ENCODE measurements around the gene SYNM.

The SYNM gene

DNA sequence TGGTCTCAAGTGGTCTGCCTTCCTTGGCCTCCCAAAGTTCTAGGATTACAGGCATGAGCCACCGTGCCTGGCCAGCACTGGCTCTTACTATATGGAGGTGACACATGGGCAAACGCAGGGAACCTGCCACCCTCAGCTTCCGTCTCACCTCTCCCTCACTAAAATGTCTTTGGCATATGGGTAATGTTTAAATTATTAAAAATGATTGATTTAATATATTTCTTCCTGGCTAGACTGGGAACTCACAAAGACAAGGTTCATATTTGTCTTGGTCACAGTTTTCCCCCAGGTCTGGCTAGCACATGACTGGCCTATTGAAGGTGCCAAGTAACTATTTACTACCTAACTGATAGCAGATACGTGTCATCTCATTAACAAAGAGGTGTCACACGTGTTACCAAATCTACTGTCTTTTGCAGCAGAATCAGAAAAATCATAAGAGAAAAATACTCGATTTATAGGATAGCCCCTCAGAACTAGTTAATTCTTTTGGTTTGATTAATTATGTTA, 48.2 kb downstream of the SYNM start:
- Histone ChIP-seq H3K4me1 (ENCODE audit: low read length) (peaks cover 6% of the 10 kb centered on the region; the same call in 1 of the 2 replicates), H3K79me2 (ENCODE audit: low read length) (no peaks in the 10 kb centered on the region), H3K4me2 (ENCODE audit: low read length) (no peak overlapping the region), H4K20me1 (ENCODE audit: insufficient read depth, low read length) (no peaks in the 10 kb centered on the region), H3K27me3 (ENCODE audit: low read depth, low read length) (no peaks in the 10 kb centered on the region), H3K9ac (ENCODE audit: low read length) (no peak overlapping the region), H3K4me3 (ENCODE audit: low read length) (no peak overlapping the region), H2AFZ (ENCODE audit: low read depth, low read length) (no peak overlapping the region), H3K9me3 (ENCODE audit: insufficient read depth, low read length) (no peaks in the 10 kb centered on the region), H3K36me3 (replicated peaks; ENCODE audit: low read depth, low read length) (no peaks in the 10 kb centered on the region), H3K27ac (ENCODE audit: low read length) (no peak overlapping the region)
- TF ChIP-seq, protein P1, sequence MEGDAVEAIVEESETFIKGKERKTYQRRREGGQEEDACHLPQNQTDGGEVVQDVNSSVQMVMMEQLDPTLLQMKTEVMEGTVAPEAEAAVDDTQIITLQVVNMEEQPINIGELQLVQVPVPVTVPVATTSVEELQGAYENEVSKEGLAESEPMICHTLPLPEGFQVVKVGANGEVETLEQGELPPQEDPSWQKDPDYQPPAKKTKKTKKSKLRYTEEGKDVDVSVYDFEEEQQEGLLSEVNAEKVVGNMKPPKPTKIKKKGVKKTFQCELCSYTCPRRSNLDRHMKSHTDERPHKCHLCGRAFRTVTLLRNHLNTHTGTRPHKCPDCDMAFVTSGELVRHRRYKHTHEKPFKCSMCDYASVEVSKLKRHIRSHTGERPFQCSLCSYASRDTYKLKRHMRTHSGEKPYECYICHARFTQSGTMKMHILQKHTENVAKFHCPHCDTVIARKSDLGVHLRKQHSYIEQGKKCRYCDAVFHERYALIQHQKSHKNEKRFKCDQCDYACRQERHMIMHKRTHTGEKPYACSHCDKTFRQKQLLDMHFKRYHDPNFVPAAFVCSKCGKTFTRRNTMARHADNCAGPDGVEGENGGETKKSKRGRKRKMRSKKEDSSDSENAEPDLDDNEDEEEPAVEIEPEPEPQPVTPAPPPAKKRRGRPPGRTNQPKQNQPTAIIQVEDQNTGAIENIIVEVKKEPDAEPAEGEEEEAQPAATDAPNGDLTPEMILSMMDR (IDR thresholded peaks at IDR 0.05; ENCODE audit: low read depth, low read length): no peak
- no peak for TF ChIP-seq EZH2phosphoT487 (IDR thresholded peaks at IDR 0.05; ENCODE audit: low read depth)

DNA sequence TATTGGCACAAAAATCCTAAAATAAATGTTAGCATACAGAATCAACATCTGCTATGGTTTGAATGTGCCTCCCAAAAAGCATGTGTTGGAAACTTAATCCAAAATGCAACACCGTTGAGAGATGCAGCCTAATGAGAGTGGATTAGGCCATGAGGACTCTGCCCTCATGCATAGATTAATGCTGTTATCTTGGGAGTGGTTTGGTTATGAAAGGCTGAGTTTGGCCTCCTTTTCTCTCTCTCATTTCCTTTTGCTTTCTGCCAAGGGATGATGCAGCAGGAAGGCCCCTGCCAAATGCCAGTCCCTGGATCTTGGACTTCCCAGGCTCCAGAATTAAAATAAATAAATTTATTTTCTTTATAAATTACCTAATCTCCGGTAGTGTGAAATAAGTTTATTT, 49.4 kb downstream of the SYNM start:
- TF ChIP-seq, protein P1 (IDR thresholded peaks at IDR 0.05; ENCODE audit: low read depth, low read length): no peak
- no peak for TF ChIP-seq EZH2phosphoT487 (IDR thresholded peaks at IDR 0.05; ENCODE audit: low read depth)
- H3K36me3 ChIP-seq (replicated peaks; ENCODE audit: low read depth, low read length): no peaks in the 10 kb centered on the region
- H3K9ac ChIP-seq (ENCODE audit: low read length): no peak overlapping the region
- no peaks in the 10 kb centered on the region for H3K79me2 ChIP-seq (ENCODE audit: low read length)
- H3K4me3 ChIP-seq (ENCODE audit: low read length): no peak overlapping the region
- H3K27ac ChIP-seq (ENCODE audit: low read length): no peak overlapping the region
- no peaks in the 10 kb centered on the region for H4K20me1 ChIP-seq (ENCODE audit: insufficient read depth, low read length)
- H3K4me1 ChIP-seq (ENCODE audit: low read length): no peaks in the 10 kb centered on the region
- H3K9me3 ChIP-seq (ENCODE audit: insufficient read depth, low read length): no peaks in the 10 kb centered on the region
- no peak overlapping the region for H3K4me2 ChIP-seq (ENCODE audit: low read length)
- no peaks in the 10 kb centered on the region for H3K27me3 ChIP-seq (ENCODE audit: low read depth, low read length)
- H2AFZ ChIP-seq (ENCODE audit: low read depth, low read length): no peak overlapping the region

DNA sequence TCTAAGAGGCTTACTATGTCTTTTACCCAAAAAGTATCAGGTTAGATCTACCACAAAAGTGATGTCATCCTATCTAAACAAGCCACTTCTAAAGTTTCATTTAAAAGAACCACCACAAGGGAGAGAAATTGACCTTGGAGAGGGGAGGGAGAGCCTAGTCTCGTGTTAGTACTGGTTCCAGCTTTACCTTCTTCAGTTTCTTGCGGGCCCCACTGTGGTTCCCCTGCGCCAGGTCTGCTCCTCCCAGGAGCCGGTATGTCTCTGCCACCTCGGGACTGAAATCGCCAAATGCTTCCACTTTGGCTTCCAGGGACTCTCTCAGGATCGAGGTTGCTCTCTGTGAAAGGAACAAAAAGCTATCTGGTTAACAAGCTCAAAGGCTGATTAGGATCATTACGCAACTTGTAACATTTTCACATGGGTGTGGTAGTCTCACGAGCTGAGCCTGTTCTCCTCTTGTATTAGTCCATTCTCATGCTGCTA, 51.1 kb downstream of the SYNM start:
- Histone ChIP-seq H3K9ac (ENCODE audit: low read length) (no peak overlapping the region), H3K36me3 (replicated peaks; ENCODE audit: low read depth, low read length) (no peaks in the 10 kb centered on the region), H3K79me2 (ENCODE audit: low read length) (no peaks in the 10 kb centered on the region), H2AFZ (ENCODE audit: low read depth, low read length) (no peak overlapping the region), H3K4me2 (ENCODE audit: low read length) (no peak overlapping the region), H3K4me3 (ENCODE audit: low read length) (no peak overlapping the region), H4K20me1 (ENCODE audit: insufficient read depth, low read length) (no peaks in the 10 kb centered on the region), H3K27ac (ENCODE audit: low read length) (no peak overlapping the region), H3K9me3 (ENCODE audit: insufficient read depth, low read length) (no peaks in the 10 kb centered on the region), H3K27me3 (ENCODE audit: low read depth, low read length) (no peaks in the 10 kb centered on the region), H3K4me1 (ENCODE audit: low read length) (no peaks in the 10 kb centered on the region)
- TF ChIP-seq, protein P1 (IDR thresholded peaks at IDR 0.05; ENCODE audit: low read depth, low read length): no peak
- no peak for TF ChIP-seq EZH2phosphoT487 (IDR thresholded peaks at IDR 0.05; ENCODE audit: low read depth)

DNA sequence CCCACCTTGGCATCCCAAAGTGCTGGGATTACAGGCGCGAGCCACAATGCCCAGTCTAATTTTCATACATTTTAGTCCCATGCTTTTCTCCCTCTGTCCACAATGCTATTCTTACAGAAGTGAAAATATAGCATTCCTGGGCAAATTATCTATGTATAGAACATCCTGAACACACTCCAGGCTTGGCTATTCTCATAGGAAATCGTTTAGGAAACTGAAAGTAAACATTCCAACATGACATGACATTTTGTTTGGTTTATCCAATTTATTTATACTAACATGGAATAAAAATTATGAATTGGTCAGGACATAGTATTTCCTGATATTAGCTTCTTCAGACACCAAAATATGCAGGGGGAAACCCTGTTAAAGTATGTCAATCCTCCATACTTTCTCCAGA, 52.6 kb downstream of the SYNM start:
- no peak overlapping the region for H3K27ac ChIP-seq (ENCODE audit: low read length)
- no peaks in the 10 kb centered on the region for H3K27me3 ChIP-seq (ENCODE audit: low read depth, low read length)
- H3K4me3 ChIP-seq (ENCODE audit: low read length): no peak overlapping the region
- H3K9me3 ChIP-seq (ENCODE audit: insufficient read depth, low read length): no peaks in the 10 kb centered on the region
- no peaks in the 10 kb centered on the region for H4K20me1 ChIP-seq (ENCODE audit: insufficient read depth, low read length)
- no peak overlapping the region for H2AFZ ChIP-seq (ENCODE audit: low read depth, low read length)
- H3K9ac ChIP-seq (ENCODE audit: low read length): no peak overlapping the region
- TF ChIP-seq EZH2phosphoT487 (IDR thresholded peaks at IDR 0.05; ENCODE audit: low read depth): no peak
- TF ChIP-seq, protein P1 (IDR thresholded peaks at IDR 0.05; ENCODE audit: low read depth, low read length): no peak
- H3K79me2 ChIP-seq (ENCODE audit: low read length): no peaks in the 10 kb centered on the region
- H3K4me1 ChIP-seq (ENCODE audit: low read length): no peaks in the 10 kb centered on the region
- no peaks in the 10 kb centered on the region for H3K36me3 ChIP-seq (replicated peaks; ENCODE audit: low read depth, low read length)
- H3K4me2 ChIP-seq (ENCODE audit: low read length): no peak overlapping the region
